Fibroblast of skin of left quadriceps (primary cell): Measurements from ENCODE around the gene TTC28.
"Not testable (repeated sequence)": the region's sequence is repeated elsewhere in the genome, so short reads cannot be mapped to it uniquely, and the experiment has no call there.

Source experiments
- DNase-seq, 2 experiments: peaks; one replicate each; pipeline ENCODE4 v3.0.0-alpha.2; 2013; ENCODE audit warnings: low read depth in 2 of 2

TTC28 gene

GRCh38 chr22:28103596-28103995 lies 576.0 kb downstream of the TTC28 start:
- DNase-seq: no peak

GRCh38 chr22:28102151-28102812 lies 577.4 kb downstream of the TTC28 start:
- no peak for DNase-seq

DNA sequence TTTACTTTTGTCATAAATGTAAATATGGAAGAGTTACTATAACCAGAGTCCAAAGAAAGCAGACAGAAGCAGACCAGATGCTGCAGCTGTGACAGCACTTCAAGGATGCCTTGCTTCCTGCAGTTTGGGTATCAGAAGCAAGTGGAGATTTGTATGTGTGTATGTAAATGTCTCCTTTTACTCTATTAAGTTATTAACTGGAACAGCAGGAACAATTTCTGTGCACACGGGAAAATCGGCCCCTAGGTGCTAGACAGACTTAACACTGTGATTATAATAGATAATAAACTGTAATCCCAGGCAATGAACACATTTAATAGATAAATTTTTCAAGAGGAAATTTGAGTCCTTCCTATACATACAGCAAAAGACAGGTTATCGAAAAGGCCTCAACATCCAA lies 582.0 kb downstream of the TTC28 start:
- DNase-seq: no peak

- DNase-seq: no peak
Observed at GRCh38 chr22:28096161-28096560, 583.5 kb downstream of the TTC28 start.

- peak in 1 of 2 experiments; percentile 13 for DNase-seq
Observed at GRCh38 chr22:28095316-28096095, 584.1 kb downstream of the TTC28 start.

- no peak for DNase-seq
Observed at GRCh38 chr22:28094771-28095170, 584.9 kb downstream of the TTC28 start.

DNA sequence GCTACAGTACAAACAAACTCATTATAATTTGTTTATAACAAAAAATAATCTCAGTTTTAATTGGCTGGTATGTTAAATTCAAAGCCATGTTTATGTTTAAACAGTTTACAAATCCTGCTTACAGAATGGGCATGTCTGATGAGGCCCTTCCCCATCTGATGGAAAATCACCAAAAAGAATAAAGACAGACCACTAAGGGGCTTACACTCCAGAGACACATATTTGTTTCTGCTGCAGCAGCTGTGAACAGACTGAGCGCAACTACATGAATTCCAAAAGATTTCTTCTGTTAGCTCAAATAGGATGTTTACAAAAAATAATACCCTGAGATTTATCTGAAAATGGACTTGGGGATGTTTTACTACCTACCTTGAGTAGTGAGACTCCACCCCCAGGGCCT lies 585.9 kb downstream of the TTC28 start:
- DNase-seq: no peak

GRCh38 chr22:28091486-28091885 lies 588.2 kb downstream of the TTC28 start:
- no peak for DNase-seq

DNA sequence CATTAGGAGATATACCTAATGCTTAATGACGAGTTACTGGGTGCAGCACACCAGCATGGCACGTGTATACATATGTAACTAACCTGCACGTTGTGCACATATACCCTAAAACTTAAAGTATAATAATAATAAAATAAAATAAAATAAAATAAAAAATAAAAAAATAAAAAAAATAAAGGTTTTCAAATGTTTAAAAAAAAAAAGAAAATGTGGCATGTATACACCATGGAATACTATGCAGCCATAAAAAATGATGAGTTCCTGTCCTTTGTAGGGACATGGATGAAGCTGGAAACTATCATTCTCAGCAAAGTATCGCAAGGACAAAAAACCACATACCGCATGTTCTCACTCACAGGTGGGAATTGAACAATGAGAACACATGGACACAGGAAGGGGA lies 590.1 kb downstream of the TTC28 start:
- not testable (repeated sequence) for DNase-seq

DNA sequence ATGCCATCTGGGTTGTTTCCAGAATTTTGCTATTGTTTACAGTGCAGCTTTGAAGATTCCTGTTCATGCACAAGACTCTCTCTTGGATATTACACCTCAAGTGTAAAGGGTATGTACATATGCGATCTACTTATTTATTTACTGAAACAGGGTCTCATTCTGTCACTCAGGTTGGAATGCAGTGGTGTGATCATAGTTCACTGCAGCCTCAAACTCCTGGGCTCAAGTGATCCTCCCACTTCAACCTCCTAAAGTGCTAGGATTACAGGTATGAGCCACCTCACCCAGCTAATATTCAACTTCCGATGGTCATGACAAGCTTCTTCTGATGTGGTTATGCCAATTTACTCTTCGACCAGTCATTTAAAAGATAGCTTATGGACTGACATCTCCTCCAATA lies 602.5 kb downstream of the TTC28 start:
- DNase-seq: no peak

GRCh38 chr22:28075358-28075981 lies 604.2 kb downstream of the TTC28 start:
- peak; percentile 75 to 80 for DNase-seq

DNA sequence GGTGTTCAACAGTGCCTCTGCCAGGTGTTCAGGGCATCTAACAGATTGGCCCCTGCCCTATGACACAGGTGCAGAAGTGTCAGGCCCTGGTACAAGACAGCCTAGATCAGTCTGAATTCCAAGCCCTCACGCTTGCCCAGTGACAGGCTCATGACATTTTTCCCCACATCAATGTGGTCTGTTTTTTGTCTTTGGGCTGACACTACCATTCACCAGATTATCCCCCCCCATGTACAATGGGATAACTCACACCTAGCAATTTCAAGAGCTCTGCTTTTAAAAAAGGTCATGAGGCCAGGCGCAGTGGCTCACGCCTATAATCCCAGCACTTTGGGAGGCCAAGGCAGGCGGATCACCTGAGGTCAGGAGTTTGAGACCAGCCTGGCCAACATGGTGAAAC lies 605.1 kb downstream of the TTC28 start:
- DNase-seq: no peak

DNA sequence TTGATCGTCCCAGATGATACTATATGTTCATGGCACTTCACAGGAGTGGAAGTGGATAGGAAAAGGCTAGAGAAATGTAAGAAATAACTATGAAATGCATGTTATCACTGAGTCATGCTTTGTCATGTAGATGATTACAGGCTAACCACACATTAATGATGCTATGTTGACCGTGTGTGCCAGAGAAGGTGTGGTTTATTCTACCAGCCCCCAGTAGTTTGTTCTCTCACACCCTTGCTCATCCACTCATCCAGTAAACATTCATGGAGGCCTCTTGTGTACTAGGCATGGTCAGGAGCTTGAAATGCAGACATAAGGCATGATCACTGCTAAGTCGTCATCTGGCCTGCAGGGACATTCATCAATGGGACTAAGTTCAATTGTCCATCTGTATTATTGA lies 607.6 kb downstream of the TTC28 start:
- DNase-seq: no peak

DNA sequence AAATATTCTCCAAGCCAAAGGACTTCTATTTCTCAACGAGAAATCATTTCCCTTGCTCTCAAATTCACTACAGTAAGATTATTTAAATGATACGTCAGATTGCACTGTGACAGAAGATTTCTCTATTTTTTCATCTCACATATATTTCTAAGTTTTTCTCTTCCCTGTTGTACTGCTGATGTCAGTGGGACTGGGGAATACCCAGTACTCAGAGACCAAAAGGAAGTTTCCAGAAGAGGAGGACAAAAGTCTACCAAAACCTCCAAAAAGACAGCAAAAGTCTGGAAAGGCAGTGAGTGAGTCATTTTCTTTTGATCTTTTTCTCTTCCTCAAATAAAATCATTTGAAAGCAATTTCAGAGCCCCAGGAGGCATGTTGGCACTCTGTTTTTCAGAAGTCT lies 610.8 kb downstream of the TTC28 start:
- no peak for DNase-seq

GRCh38 chr22:28064920-28065319 lies 614.7 kb downstream of the TTC28 start:
- DNase-seq: no peak

DNA sequence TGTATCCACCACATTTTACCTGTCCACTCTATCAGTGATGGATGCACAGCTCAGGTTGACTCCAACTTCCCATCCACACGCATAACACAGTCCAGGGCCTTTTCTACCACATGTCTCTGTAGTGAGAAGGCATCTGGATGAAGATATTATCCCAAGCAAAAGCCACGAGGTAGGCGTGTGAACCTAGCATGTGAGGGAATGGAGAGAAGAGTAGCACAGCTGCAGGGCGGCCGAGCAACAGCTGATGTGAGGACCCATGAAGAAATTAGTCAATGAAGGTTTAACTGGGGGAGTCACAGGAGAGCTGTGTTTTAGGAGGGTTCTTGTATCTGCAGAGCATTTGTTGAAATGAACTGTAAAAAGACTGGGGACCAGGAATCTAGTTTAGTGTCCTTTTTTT lies 616.0 kb downstream of the TTC28 start:
- no peak for DNase-seq

DNA sequence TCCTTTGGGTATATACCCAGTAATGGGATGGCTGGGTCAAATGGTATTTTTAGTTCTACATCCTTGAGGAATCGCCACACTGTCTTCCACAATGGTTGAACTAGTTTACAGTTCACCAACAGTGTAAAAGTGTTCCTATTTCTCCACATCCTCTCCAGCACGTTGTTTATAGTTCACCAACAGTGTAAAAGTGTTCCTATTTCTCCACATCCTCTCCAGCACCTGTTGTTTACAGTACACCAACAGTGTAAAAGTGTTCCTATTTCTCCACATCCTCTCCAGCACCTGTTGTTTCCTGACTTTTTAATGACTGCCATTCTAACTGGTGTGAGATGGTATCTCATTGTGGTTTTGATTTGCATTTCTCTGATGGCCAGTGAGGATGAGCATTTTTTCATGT lies 619.0 kb downstream of the TTC28 start:
- not testable (repeated sequence) for DNase-seq

GRCh38 chr22:28058036-28058435 lies 621.6 kb downstream of the TTC28 start:
- DNase-seq: no peak

DNA sequence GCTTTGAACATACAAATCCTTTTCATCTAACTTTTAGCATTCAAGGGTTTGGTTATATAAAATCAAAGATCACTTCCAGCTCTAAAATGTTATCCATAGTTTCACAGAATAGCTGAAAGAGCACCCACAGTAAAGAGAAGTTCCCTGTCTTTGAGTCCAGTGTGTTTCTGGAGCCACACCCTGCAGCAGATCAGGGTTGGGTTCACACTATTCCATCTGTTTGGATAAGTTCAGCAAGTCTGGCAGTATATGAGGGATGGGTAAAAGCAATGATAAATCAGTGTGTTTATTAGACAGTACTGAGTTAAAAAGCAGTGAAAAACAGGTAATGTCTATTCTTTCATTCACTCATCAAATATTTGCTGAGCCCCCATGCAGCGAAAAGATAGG lies 624.8 kb downstream of the TTC28 start:
- no peak for DNase-seq

GRCh38 chr22:28053896-28054818 lies 625.5 kb downstream of the TTC28 start:
- peak in 1 of 2 experiments; percentile 27 for DNase-seq

DNA sequence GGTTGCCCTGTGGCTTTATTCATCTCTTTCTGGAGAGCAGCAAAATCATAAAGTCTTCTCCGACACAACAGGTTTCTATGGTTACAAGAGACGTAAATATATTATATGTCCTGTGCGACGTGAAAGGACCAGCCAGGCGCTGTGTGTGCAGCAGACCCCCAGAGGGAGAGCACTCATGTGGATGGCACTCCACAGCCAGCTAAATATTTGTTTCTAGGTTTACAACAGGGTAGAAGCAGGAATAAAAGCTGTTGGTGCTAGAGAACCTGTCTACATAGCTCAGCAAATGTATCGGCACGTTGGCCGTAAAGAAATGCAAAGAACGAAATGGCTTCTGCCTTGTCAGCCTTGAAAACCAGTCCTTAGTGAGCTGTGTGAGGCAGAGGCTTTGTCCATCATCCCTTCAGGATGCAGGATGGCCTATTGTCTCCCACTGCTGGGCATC lies 626.8 kb downstream of the TTC28 start:
- DNase-seq: no peak
